Cardiac fibroblast (primary cell): ENCODE results near the gene OR51B5.
A peak's percentile ranks its signal among the peaks of the same experiment; 100 is the strongest.
"Not testable (repeated sequence)": the region's sequence is repeated elsewhere in the genome, so short reads cannot be mapped to it uniquely, and the experiment has no call there.

ENCODE experiments used
- DNase-seq, 2 donors: peaks; one replicate each; pipeline versions ENCODE4 v3.0.0 to v3.0.0-alpha.2; 2010; ENCODE audit warnings: low read depth in 2 of 2
- H3K4me3 ChIP-seq, 2 donors: replicated peaks in 1 of 2; 1 replicate in 1 of 2; 2 replicates in 1 of 2; pipeline ENCODE4 v1.5.1; 2011; ENCODE audit warnings: low read depth in 2 of 2, low read length in 2 of 2, mild to moderate bottlenecking in 2 of 2, moderate library complexity in 1 of 2
- CTCF ChIP-seq: IDR thresholded peaks from one replicate; pipeline ENCODE4 v1.5.1; 2011; ENCODE audit warnings: low read depth, mild to moderate bottlenecking, low read length, inconsistent platforms

OR51B5 gene

GRCh38 chr11:5335170-5335569 is 8.2 kb downstream of the OR51B5 start:
- no peak for TF ChIP-seq CTCF
- no peak for DNase-seq
- no peak overlapping the region for H3K4me3 ChIP-seq

GRCh38 chr11:5324197-5324596 is 19.1 kb downstream of the OR51B5 start, which contains the start of gene OR51B2:
TSS of gene OR51B2 (minus strand) at chr11:5324297. CDS start at chr11:5324297, 0 bp downstream.
- no peak for DNase-seq
- no peak within 1 kb of the TSS for H3K4me3 ChIP-seq
- no peak for TF ChIP-seq CTCF

GRCh38 chr11:5317292-5317691 is 26.0 kb downstream of the OR51B5 start:
- no peak overlapping the region for H3K4me3 ChIP-seq
- DNase-seq = no peak
- TF ChIP-seq CTCF = no peak

GRCh38 chr11:5313326-5314023 is 29.8 kb downstream of the OR51B5 start:
- not testable (repeated sequence) for H3K4me3 ChIP-seq

GRCh38 chr11:5310423-5310822 is 32.9 kb downstream of the OR51B5 start:
- no peak overlapping the region for H3K4me3 ChIP-seq
- no peak for TF ChIP-seq CTCF
- DNase-seq = no peak

More at GRCh38 chr11:5313326-5314023, 29.8 kb downstream of the OR51B5 start:
- not testable (repeated sequence) for DNase-seq

GRCh38 chr11:5307256-5308019 is 35.9 kb downstream of the OR51B5 start:
- TF ChIP-seq CTCF = no peak

GRCh38 chr11:5304046-5304445 is 39.3 kb downstream of the OR51B5 start:
- DNase-seq = peak in 1 of 2 donors; percentile 7
- H3K4me3 ChIP-seq = no peak overlapping the region
- no peak for TF ChIP-seq CTCF

More at GRCh38 chr11:5307256-5308019, 35.9 kb downstream of the OR51B5 start:
- H3K4me3 ChIP-seq = no peak overlapping the region
- DNase-seq = no peak
